Activated B cell treated with CpG ODN at 0.5 μM for 24 hours (primary cell): Measurements from ENCODE around the gene HNRNPU. TPM values are rescaled to one million over a fixed set of nuclear protein-coding genes. Genes with fewer than 3 reads are reported as not detected.
"Not testable (repeated sequence)": the region's sequence is repeated elsewhere in the genome, so short reads cannot be mapped to it uniquely, and the experiment has no call there.

Experiments
- ATAC-seq: fragments of 200-7000 bp; cut with Tn5 transposase; one replicate; pipeline ENCODE4 v1.10.0; 2021; ENCODE audit warnings: low read depth, mild to moderate bottlenecking, moderate library complexity
- CTCF ChIA-PET: fragments of 350-600 bp; sonication (Branson Sonifier 250); formaldehyde crosslinking; loops from one replicate; lab custom pipeline; 2021; ENCODE audit warnings: antibody characterized with exemption; lab: Charles Lee
- POLR2A ChIA-PET: fragments of 350-600 bp; sonication (Branson Sonifier 250); formaldehyde crosslinking; loops from one replicate; lab custom pipeline; 2021; ENCODE audit warnings: antibody characterized with exemption; lab: Charles Lee
- DNase-seq: peaks from one replicate; pipeline ENCODE4 v3.0.0; 2022
- H3K27ac Mint-ChIP-seq: one replicate; pipeline ENCODE4 v1.8.0; 2020; ENCODE audit warnings: mixed read lengths
- H3K27me3 Mint-ChIP-seq: one replicate; pipeline ENCODE4 v1.8.0; 2021; ENCODE audit warnings: mixed read lengths
- H3K36me3 Mint-ChIP-seq: one replicate; pipeline ENCODE4 v1.8.0; 2021; ENCODE audit warnings: low read depth, mixed read lengths
- H3K4me1 Mint-ChIP-seq: one replicate; pipeline ENCODE4 v1.8.0; 2021; ENCODE audit warnings: mixed read lengths
- H3K4me3 Mint-ChIP-seq: one replicate; pipeline ENCODE4 v1.8.0; 2020; ENCODE audit warnings: mild to moderate bottlenecking, mixed read lengths
- H3K9me3 Mint-ChIP-seq: one replicate; pipeline ENCODE4 v1.8.0; 2020; ENCODE audit warnings: mixed read lengths
- intact Hi-C: fragments of 100-400 bp; cut with micrococcal nuclease; formaldehyde crosslinking; loops from one replicate; pipeline ENCODE4 v1.15.1; 2024
- total RNA-seq: library from RNA; stranded (reverse); gene quantifications from 2 replicates; pipeline ENCODE4 v1.2.3, GENCODE V29; 2022
- TF ChIP-seq, protein P1 (sequence below): fragments of 200-600 bp; IDR thresholded peaks from one replicate; pipeline ENCODE4 v1.8.0; 2022; ENCODE audit warnings: antibody characterized with exemption, mild to moderate bottlenecking

HNRNPU gene
- total RNA-seq, 1 donor from 2014 or later = 424 TPM

DNA sequence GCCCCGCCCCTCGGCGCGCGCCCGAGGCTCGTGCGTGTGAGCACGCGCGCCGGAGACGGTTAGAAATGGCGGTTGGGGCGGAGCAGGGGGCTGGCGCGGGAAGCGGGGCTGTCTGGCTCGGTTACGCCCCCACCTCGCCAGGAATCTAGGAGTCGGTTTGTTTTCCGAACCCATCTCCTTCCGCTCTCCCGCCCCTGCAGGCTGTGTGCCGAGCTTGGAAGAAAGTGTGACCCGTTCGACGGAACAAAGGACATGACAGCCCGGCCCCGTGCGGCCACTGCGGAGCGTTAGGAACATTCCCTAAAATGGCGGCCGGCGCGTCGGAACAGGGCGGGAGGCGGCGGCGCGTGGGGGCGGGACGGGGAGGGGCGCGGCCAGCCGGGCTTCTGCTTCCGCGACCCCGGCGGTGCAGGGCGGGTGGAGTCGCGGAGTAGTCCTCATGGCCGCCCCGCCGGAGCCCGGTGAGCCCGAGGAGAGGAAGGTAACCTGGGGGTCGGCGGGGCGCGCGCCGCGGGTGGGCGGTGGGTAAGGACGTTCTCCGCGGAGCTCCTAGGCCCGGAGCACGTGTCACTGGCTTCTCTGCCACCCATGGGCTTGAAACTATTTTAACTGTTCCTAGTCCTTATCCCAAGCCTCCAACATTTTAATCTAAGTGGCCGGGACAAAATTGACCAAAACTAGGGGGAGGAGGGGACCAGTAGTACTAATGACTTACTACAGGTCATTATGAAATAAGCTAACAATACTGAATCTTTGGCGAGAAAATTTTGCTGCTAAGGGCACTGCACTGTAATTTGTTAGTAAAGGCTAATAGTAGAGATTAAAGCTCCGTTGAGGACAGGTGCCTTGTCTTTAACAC is 28.8 kb downstream of the HNRNPU start, which contains the start of gene COX20:
COX20 (plus strand) TSS at position 383 of the 859 bp plus-strand sequence; CDS start at position 440, 57 bp downstream.
- intact Hi-C loops = loop anchor here (1.0 to 10.0 kb wide), 10 partner anchors 8 to 1739 kb away; partner anchors contain the start of genes ADSS2, CEP170 and HNRNPU
- ChIA-PET POLR2A (interaction anchor here (0.6 to 8.4 kb wide), 32 partner anchors 9 to 787 kb away, joined by 3 to 364 read pairs (median 8); partner anchors contain the start of genes DESI2 and HNRNPU), CTCF (interaction anchor here (0.9 to 5.3 kb wide), 6 partner anchors 22 to 207 kb away, joined by 3 to 34 read pairs (median 8); partner anchors contain the start of gene HNRNPU)
- Mint-ChIP-seq H3K36me3 (peaks cover 48% of the 10 kb centered on the region), H3K27ac (peak within 1 kb of the TSS; percentile 99), H3K27me3 (no peaks in the 10 kb centered on the region), H3K4me1 (peaks cover 56% of the 10 kb centered on the region), H3K4me3 (peak within 1 kb of the TSS; percentile 97), H3K9me3 (no peaks in the 10 kb centered on the region)
- TF ChIP-seq, protein P1, sequence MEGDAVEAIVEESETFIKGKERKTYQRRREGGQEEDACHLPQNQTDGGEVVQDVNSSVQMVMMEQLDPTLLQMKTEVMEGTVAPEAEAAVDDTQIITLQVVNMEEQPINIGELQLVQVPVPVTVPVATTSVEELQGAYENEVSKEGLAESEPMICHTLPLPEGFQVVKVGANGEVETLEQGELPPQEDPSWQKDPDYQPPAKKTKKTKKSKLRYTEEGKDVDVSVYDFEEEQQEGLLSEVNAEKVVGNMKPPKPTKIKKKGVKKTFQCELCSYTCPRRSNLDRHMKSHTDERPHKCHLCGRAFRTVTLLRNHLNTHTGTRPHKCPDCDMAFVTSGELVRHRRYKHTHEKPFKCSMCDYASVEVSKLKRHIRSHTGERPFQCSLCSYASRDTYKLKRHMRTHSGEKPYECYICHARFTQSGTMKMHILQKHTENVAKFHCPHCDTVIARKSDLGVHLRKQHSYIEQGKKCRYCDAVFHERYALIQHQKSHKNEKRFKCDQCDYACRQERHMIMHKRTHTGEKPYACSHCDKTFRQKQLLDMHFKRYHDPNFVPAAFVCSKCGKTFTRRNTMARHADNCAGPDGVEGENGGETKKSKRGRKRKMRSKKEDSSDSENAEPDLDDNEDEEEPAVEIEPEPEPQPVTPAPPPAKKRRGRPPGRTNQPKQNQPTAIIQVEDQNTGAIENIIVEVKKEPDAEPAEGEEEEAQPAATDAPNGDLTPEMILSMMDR = no peak
- ATAC-seq (peak; percentile 66), DNase-seq (peak; percentile 95)

DNA sequence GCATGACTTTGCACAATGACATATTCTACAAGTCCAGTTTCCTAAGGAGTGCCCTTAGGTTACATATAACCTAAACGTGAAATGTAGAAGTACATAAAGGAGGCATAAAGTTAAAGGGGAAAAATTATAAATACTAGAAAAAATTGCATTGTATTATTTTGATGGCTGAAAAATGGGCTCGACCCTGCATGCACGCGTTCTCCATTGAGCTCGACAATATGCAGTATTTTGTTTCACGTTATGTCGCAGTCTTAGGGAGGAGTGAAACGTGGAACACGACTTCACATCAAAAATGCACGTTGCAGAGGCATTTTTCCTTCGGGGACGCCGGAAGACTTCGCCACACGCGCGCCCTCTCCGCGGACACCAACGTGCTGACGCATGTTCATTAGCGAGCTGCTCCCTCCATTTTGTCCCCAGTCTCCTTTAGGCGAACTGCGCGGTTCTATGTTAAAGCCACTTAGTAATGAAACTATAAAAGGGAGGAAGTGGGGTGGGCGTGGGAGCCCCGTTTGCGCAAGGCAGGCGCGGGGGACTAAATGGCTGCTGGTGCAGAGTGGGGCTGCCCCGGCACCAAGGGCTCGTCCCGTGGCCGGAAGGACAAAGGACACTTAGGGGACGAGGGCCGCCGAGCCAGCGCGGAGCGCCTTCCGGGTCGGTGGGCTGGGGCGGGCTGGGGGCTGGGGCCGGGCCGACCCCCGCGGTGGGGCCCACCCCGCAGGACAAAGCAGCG is 29.6 kb downstream of the HNRNPU start:
- CTCF ChIA-PET = interaction anchor here (0.6 to 5.3 kb wide), 7 partner anchors 20 to 208 kb away, joined by 3 to 34 read pairs (median 6); partner anchors contain the start of gene HNRNPU
- no peaks in the 10 kb centered on the region for H3K9me3 Mint-ChIP-seq

DNA sequence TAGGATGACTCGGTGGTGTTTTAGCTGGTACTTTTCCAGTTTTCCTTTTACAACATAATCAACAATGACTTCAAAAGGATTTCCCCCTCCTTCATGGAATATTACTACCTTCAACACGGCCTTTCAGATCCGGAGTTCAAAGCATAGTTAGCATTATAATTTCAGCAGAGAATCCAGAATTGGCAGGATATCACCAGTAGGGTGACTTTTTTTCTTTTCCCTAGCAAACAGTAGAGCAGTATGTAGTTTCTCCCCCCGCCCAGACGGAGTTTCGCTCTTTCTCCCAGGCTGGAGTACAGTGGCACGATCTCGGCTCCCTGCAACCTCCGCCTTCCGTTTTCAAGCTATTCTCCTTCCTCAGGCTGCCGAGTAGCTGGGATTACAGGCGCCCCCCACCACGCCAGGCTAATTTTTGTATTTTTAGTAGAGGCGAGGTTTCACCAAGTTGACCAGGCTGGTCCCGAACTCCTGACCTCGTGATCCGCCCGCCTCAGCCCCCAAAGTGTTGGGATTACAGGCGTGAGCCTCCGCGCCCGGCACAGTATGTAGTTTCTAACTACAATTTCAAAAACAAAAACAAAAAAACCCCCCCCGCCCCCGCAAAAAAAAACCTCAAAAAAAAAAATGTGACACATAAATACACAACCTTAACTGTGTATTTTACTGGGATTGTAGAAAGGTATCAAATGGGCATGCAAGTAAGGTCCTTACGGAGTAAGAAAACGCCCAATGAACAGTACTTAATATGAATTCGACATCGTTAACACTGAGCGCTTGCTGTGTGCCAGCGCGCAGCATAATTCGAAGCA is 30.4 kb downstream of the HNRNPU start:
- DNase-seq (peak; percentile 28), ATAC-seq (peak; percentile 14)
- intact Hi-C loops = loop anchor here (1.0 to 10.0 kb wide), 5 partner anchors 19 to 1741 kb away; partner anchors contain the start of gene ADSS2
- Mint-ChIP-seq H3K27ac (peak overlapping the region; percentile 99), H3K9me3 (no peaks in the 10 kb centered on the region), H3K4me1 (peaks cover 44% of the 10 kb centered on the region), H3K4me3 (peak overlapping the region; percentile 97), H3K36me3 (peaks cover 35% of the 10 kb centered on the region), H3K27me3 (no peaks in the 10 kb centered on the region)
- ChIA-PET POLR2A (interaction anchor here (0.6 to 8.4 kb wide), 34 partner anchors 10 to 1944 kb away, joined by 3 to 364 read pairs (median 6); partner anchors contain the start of genes DESI2 and HNRNPU), CTCF (interaction anchor here (1.8 to 5.3 kb wide), 5 partner anchors 19 to 208 kb away, joined by 4 to 34 read pairs (median 14); partner anchors contain the start of gene HNRNPU)
- TF ChIP-seq, protein P1 = no peak

More for the DNA sequence above, 29.6 kb downstream of the HNRNPU start:
- Mint-ChIP-seq H3K27ac (peak overlapping the region; percentile 99), H3K36me3 (peaks cover 42% of the 10 kb centered on the region), H3K4me3 (peak overlapping the region; percentile 97), H3K27me3 (no peaks in the 10 kb centered on the region), H3K4me1 (peaks cover 52% of the 10 kb centered on the region)
- TF ChIP-seq, protein P1 = no peak
- no peak for DNase-seq
- ATAC-seq = peak; percentile 73
- intact Hi-C loops = loop anchor here (1.0 to 10.0 kb wide), 12 partner anchors 9 to 1740 kb away; partner anchors contain the start of genes ADSS2, CEP170 and HNRNPU
- POLR2A ChIA-PET = interaction anchor here (0.6 to 8.4 kb wide), 31 partner anchors 10 to 1750 kb away, joined by 3 to 364 read pairs (median 7); partner anchors contain the start of genes DESI2 and HNRNPU

DNA sequence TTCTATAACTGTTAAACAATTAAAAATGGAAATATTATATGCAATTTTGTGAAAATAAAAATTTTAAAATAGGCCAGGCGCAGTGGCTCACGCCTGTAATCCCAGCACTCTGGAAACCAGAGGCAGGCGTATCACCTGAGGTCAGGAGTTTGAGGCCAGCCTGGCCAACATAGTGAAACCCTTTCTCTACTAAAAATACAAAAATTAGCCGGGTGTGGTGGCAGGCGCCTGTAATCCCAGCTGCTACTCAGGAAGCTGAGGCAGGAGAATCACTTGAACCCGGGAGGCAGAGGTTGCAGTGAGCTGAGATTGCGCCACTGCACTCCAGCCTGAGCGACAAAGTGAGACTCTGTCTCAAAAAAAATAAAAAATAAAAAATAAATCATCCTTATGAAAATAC is 31.1 kb downstream of the HNRNPU start:
- H3K36me3 Mint-ChIP-seq = peaks cover 28% of the 10 kb centered on the region
- intact Hi-C loops = loop anchor here (10.0 kb wide), 1 partner anchor 1742 kb away; no protein-coding TSS in a partner anchor
- H3K4me1 Mint-ChIP-seq = peaks cover 37% of the 10 kb centered on the region
- peak overlapping the region; percentile 97 for H3K4me3 Mint-ChIP-seq
- peak overlapping the region; percentile 99 for H3K27ac Mint-ChIP-seq
- ChIA-PET POLR2A (interaction anchor here (0.6 to 8.4 kb wide), 13 partner anchors 19 to 1945 kb away, joined by 3 to 364 read pairs (median 11); partner anchors contain the start of gene HNRNPU), CTCF (interaction anchor here (1.8 to 5.3 kb wide), 4 partner anchors 19 to 209 kb away, joined by 4 to 26 read pairs (median 10); no protein-coding TSS in a partner anchor)
- not testable (repeated sequence) for DNase-seq, ATAC-seq, H3K27me3 Mint-ChIP-seq, H3K9me3 Mint-ChIP-seq
